GM20000 (cell line): ENCODE measurements around the gene GAPVD1.
"Not testable (repeated sequence)": the region's sequence is repeated elsewhere in the genome, so short reads cannot be mapped to it uniquely, and the experiment has no call there.

Experiments used
- DNase-seq: peaks from one replicate; pipeline ENCODE4 v3.0.0; 2012; ENCODE audit warnings: low spot score
- TF ChIP-seq, protein P1 (sequence below): IDR thresholded peaks from 2 replicates; pipeline ENCODE4 v1.5.1; 2012; ENCODE audit warnings: mild to moderate bottlenecking, control low read depth; ENCODE audit errors: extremely low read depth, missing control alignments

Gene GAPVD1

DNA sequence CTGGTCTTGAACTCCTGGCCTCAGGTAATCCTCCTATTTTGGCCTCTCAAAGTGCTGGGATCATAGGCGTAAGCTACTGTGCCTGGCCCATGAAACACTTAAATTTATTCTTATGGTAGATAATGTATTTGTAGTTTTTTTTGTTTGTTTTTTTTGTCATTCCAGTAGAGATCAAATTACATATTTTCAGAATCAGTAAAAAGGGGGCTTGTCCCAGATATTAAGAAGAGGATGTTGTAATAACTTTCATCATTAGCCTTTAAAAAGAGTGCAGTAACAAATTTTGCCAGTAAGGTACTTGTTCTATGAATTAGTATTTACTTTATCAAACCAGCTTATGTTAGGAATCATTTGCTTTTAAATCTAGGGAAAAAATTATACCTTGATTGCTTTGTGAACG lies 42.6 kb downstream of the GAPVD1 start:
- no peak for DNase-seq
- TF ChIP-seq, protein P1, sequence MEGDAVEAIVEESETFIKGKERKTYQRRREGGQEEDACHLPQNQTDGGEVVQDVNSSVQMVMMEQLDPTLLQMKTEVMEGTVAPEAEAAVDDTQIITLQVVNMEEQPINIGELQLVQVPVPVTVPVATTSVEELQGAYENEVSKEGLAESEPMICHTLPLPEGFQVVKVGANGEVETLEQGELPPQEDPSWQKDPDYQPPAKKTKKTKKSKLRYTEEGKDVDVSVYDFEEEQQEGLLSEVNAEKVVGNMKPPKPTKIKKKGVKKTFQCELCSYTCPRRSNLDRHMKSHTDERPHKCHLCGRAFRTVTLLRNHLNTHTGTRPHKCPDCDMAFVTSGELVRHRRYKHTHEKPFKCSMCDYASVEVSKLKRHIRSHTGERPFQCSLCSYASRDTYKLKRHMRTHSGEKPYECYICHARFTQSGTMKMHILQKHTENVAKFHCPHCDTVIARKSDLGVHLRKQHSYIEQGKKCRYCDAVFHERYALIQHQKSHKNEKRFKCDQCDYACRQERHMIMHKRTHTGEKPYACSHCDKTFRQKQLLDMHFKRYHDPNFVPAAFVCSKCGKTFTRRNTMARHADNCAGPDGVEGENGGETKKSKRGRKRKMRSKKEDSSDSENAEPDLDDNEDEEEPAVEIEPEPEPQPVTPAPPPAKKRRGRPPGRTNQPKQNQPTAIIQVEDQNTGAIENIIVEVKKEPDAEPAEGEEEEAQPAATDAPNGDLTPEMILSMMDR = no peak

DNA sequence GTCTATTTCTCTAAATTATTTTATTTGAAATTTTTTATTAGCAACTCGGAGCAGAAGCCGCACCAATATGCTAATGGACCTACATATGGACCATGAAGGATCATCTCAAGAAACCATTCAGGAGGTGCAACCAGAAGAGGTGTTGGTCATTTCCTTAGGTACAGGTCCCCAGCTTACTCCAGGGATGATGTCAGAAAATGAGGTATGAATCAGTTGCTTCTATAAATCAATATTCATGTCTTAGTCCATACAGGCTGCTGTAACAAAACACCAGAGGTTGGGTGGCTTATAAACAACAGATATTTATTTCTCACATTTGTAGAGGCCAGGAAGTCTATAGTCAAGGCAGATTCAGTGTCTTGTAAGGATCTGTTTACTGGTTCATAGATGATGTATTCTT lies 50.8 kb downstream of the GAPVD1 start:
- TF ChIP-seq, protein P1 = no peak
- no peak for DNase-seq

DNA sequence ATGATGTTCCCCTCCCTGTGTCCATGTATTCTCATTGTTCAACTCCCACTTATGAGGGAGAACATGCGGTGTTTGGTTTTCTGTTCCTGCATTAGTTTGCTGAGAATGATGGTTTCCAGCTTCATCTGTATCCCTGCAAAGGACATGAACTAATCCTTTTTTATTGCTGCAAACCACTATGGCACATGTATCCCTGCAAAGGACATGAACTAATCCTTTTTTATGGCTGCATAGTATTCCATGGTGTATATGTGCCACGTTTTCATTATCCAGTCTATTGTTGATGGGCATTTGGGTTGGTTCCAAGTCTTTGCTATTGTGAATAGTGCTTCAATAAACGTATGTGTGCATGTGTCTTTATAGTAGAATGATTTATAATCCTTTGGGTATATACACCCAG lies 54.7 kb downstream of the GAPVD1 start:
- DNase-seq = not testable (repeated sequence)

DNA sequence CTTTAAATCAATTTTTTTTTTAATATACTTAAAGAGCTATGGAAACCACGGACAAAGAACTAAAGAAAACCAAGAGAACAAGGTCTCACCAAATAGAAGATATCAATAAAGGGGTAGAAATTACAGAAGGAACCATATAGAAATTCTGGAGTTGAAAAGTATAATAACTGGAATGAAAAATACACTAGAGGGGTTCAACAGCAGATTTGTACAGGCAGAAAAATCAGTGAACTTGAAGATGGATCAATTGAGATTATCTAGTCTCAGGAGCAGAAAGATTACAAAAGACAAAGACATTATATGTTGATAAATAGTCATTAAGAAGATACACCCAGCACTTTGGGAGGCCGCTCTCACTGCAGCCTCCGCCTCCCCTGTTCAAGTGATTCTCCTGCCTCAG lies 56.1 kb downstream of the GAPVD1 start:
- no peak for DNase-seq
- TF ChIP-seq, protein P1 = no peak

DNA sequence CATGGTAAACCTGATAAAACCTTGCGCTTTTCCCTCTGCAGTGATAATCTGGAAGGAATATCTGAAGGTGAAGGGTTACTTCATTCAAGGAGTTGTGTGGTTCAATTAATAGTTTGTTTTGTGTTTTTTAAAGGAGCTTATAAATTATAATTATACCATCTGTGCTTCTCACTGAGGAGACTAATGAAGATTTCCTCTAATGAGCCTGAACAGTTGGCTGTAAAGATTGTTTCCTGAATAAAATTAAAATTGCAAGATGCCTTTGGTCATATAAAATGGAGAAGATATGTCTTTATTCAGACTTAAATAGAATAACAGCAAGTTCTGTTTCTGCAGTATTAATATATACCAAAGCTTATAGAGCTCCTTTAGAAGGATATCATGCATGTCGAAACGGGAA lies 59.9 kb downstream of the GAPVD1 start:
- TF ChIP-seq, protein P1 = no peak
- DNase-seq = no peak

DNA sequence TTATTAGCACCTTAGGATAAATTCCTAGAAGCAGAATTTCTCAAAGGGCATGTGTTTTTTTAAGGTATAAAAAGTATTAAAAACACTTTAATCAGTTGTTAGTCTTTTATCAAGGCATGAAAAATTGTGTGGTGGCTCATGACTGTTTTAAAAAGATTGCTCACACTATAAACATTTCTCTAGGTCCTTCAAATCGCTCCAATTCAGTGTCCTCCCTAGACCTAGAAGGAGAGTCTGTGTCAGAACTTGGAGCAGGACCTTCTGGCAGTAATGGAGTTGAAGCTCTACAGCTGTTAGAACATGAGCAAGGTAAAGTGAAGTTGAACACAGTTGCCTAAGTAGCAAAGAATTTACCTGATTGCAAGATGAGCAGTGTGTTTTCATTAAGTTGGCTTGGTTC lies 62.0 kb downstream of the GAPVD1 start:
- TF ChIP-seq, protein P1 = no peak
- DNase-seq = no peak

DNA sequence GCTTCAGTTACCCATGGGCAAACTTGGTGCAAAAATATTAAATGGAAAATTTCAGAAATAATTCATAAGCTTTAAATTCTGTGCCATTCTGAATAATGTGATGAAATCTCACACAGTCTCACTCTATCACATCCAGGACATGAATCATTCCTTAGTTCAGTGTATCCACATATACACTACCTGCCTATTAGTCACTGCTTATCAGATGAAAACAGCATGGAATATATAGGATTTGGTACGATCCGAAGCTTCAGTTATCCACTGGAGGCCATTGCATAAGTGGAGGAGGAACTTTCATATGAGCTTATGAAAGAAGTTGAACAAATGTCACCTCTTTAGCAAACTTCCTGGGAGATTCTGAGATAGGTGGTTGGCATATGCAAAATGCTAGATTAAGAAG lies 64.2 kb downstream of the GAPVD1 start:
- no peak for DNase-seq
- TF ChIP-seq, protein P1 = no peak

DNA sequence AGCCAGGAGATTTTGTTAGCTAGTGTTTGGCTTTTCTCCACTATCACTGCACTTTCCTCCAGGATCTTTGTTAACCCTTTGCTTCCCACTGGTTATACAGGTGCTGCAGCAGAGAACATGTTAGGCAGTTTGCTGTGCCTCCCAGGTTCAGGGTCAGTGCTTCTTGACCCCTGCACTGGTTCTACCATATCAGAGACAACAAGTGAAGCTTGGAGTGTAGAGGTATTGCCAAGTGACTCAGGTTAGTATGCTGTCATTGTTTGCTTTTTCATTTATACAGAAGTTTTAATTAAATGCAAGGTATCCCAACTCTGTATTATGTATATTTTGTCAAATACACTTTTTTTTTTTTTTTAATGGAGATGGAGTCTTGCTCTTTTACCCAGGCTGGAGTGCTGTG lies 68.4 kb downstream of the GAPVD1 start:
- TF ChIP-seq, protein P1 = no peak
- DNase-seq = no peak
